GM21367 (cell line): ENCODE results near the gene COL18A1.

Source experiments
- ATAC-seq: cut with Tn5 transposase; IDR thresholded peaks from one replicate; pipeline ENCODE4 v1.9.1; 2021; ENCODE audit not compliant: unreplicated experiment

Gene COL18A1

DNA sequence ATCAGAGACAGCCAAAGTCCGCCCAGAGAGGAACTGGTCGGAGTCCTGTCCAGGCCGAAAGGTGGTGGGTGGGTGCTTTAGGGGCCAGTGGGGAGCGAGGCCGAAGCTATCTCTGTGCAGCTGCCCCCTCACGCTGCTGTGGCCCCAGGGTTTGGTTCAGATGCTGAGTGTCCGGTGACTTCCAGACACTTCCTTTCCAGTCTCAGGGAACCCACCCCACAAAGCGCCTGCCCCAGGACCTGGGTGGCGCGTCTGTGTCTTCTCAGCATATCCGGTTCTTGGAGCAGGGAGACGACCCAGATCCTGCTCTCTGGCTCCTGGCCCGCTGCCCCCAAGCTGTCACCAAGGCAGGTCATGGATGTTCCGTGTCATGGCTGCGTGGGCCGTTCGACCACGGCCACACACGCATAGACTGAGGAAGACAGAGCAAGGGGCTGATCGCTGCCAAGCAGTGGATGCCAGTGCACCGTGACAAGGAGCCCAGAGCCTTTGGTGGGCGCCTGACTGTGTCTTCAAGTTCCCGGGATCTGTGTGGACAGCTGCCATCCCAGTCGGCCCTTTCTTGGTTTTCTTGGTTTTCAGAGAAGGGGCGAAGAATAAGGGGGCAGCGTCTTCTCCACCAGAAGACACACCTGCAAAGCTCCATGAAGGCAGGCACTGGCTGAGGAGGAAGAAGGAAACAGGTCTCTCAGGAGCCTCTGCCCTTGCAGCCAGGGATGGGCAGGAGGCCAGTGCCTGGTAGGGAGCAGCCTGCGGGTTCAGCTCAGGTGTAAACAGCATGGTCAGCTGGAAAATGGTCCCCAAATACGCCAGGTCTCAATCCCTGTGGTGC lies 22.9 kb upstream of the COL18A1 start:
- no peak for ATAC-seq

DNA sequence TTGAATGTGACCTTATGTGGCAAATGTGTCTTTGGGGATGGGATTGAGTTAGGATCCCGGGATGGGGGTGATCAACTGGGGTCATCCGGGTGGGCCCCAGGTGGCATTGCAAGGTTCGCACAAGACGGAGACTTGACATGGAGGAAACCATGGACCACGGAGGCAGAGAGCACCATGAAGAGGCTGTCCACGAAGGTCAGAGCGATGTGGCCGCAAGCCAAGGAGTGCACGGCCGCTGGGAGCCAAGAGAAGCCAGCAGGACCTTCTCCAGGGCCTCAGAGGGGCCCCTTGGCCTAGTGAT lies 22.3 kb upstream of the COL18A1 start:
- no peak for ATAC-seq

DNA sequence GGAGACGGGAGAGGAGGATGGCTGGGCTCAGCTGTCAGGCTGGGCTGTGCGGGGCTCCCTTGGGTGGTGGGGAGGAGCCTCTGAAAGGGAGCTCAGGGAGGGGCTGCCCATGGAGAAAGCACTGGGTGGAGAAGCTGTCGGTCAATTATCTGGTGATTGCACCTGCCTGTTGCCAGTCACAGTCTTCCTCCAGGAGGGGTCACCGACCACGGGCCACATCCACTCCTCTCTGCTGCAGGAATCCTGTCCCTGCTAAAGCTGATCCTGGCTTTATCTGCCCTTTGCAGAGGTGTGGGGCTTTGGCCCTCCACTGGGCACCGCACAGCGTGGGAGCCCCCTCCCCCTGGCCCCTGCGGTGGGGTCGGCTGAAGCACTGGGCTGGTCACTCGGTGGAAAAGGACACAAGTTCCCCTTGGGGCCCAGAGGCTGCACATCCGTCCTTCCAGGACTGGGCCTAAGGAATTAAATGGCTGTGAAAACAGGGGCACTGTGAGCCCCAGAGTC lies 21.8 kb upstream of the COL18A1 start:
- ATAC-seq, result no peak

DNA sequence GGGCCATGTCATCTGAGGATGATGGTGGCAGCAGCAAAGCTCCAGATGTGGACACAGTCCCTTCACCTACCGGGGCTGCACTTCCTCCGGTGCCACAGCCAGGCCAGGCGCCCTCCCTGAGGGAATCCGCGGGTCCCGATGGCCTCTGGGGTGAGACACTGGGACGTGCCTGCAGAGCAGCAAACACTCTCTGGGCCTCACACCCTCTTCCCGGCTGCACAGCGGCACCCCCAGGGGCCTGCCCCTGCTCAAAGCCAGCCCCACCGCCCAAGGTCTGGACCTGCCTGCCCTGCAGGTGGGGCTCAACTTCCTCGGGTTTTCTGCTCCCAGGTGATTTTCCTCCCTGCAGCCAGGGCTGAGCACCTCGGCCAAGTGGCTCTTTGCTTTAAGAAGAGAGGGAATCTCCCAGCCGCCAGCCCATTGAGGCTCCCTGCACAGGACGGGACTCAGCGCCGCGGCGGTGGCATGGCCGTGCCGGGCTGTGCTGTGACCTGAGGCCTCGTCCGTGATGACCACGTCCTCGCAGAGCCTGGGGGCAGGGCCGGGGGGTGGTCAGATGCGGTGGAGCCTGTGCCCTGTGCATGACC lies 21.3 kb upstream of the COL18A1 start:
- no peak for ATAC-seq

DNA sequence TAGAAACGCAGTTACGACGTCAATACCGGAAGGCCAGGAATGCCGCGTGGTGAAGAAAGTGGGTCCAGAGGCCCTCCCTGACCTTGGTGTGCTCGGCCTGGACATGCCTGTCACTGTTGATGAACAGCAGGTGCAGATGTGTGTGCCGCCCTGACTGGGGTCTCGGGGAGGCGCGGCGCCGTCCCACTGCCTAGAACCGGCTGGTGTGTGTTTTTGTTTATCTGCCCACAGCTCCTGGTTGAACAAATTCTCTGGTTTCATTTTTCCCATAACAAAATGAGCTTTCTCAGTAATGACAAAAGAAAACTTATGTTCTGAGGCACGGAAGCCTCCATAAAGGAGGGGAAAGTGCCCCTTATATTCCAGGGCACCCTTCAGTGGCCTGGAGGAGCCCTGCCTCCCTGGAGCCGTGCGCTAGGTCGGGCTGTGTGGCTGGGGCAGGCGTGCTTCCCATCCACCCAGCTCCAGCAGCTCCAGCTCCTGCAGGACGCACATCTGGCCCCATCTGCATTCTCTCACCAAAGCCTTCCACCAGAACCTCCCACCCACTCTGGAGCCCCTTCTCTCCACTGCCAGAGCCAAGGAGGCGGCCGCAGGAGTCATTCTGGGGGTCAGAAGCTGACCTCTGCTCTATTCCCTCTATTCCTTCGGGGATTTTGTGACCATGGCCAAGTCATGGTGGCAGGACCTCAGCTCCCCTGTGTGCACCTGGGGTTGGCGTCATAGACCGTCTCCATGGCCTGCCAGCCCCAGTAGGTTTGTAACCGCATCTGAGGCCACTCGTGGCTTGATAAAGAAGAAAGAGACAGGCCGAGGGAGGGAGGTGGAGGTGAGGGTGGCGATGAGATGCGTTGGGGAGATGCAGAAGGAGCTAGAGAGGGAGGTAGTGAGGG lies 20.1 kb upstream of the COL18A1 start:
- no peak for ATAC-seq

DNA sequence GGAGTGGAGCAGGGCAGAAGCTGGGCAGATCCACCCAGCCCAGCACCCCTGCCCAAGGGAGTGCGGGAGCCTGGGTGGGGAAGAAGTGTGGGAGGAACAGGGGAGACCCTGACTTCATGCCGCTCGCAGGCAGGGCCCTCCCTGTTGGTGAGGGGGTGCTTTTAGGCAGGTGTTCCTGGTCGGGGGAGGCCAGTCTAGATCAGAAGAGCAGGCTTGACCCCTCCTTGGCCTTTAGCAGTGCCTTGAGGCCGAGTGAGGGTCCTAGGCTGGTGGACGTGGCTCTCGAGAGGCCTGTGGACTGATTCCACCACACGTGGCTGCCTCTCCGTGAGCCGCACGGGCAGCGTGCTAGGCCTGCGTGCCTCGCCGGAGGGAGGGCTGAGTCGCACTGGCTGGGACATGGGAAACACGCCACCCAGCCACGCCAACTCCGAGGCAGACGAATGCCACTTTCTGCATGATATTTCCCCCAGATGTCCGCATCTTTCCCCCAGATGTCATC lies 19.4 kb upstream of the COL18A1 start:
- ATAC-seq, result no peak

DNA sequence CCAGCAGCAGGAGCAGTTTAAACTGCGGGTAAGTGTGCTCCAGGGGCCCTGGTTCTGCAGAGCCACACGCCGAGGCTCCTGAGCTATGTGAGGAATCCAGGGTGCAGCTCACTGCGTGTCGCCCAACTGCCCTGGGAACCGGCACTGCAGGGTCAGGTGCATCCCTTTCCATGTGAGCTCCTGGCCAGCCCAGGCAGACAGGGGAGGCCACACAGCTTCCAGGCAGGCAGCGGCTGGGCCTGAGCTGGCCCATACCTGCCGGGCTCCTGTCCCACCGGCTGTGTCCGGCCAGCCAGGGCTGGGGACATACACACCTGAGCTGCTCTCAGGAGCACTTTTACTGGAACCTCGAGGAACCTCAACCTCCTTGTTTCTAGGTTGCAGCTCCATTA lies 18.6 kb upstream of the COL18A1 start:
- ATAC-seq, result no peak

DNA sequence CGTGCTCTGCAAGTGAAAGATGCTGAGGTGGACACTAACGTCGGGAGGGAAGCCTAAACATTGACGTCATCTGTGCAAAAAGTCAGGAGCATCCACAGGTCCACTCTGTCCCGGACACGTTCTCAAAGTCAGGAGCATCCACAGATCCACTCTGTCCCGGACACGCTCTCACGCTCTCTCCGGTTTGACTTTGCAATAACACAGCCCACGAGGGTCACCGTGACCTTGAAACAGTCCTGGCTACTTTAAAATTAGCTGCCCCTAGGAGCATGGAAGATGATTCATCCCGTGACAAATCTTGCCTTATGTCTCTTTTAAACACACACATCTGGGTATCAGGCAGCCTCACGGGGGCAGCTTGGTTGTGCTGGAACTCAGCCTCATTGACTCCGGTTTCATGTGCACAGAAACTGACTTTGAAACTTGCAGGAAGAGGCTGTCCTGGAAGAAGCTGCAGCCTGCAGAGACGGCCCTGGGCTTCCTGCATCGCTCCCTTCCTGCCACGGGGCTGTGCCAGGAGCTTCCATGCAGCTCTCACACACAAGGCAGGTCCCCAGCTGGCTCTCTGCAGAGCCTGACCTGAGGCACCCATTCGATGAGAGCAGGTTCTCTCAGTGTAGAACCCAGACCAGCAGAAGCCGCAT lies 18.1 kb upstream of the COL18A1 start:
- ATAC-seq, result no peak

DNA sequence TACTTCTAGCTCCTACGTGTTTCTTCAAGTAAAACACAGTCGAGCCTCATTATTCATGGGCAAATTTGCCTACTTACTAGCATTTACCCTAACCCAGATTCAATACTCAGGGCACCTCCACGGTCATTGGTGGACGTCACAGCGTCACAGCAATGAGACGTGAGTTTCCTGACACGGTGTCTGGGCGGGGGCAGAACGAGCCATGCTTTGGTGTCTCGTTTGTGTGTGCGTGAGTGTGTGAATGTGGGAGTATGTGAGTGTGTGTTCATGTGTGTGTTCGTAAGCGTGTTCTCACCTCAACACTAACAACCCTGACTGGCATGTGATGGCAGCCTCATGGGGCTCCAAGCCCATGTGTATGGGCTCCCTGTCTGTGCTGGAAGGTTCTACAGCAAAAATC lies 17.5 kb upstream of the COL18A1 start:
- no peak for ATAC-seq

DNA sequence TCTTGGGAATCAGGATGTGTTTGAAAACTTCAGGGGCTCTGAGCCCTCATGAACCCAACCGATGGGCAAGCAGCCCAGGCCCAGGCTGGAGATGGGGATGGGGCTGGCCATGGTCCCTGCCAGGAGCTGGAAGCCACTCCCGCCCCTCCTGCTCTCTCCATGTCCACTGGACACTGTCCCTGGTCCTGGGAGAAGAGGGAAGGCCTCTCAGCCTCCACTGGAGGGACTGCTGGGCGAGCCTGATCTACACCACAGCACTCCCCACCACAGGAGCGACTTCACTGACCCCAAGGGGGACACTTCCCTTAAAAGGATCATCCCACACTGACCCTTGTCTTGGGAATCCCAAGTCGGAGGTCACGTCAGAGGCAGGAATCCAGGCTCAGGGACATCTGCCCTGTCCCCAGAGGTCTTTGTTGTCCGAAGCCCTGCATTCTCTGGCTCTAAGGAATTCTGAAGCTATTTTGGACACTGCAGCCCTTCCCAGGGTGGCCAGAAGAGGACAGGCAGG lies 16.9 kb upstream of the COL18A1 start:
- ATAC-seq, result no peak

DNA sequence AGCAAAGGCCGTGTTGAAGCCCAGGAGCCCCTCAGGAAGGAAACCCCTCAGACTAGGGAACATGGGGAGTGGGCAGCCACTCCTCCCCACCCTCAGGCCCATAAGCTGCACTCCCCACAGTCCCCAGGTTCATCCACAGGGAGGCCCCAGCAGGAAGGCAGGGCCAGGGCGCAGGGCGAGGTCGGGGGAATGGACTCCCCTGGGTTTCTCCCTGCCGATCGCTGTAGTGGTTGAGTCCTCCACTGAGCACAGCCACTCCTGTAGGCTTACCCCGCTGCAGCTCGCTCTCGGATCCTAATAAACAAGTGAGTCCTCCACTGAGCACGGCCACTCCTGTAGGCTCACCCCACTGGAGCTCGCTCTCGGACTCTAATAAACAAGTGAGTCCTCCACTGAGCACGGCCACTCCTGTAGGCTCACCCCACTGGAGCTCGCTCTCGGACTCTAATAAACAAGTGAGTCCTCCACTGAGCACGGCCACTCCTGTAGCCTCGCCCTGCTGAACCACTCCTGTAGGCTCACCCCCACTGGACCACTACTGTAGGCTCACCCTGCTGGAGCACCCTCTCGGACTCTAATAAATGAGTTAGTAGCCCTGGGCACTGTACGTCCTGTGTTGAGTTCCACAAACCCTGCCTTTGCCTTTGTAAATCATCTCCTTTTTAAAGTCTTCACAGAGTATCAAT lies 16.2 kb upstream of the COL18A1 start:
- ATAC-seq, result no peak

DNA sequence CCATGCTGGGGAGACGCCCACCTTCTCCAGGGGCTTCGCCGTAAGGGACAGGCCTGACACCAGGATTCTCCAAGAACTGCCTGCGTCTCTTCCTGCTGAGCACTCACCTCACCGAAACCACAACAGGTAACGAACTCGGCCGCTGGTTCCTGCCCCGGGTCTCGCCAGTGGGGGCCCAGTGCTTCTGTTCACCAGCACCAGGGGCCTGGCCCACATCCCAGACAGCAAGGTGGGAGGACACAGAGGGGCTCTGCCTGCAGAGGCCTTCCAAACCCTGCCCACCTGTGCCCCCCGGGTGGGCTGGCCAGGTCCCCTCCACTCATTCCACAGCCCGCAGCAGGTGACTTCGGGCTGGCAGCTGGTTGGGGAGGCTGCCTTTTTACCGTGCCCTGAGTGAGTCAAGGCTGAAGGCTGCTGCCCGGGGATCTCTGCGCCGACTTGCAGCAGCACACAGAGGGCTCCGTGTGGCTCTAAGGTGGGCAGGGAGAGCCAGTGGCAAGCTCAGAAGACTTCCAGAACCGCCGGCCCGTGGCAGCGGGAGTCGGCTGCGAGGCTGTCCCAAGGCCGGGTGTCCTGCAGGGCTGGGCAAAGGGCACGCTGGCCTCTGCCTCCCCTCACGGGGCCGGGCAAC lies 14.7 kb upstream of the COL18A1 start:
- no peak for ATAC-seq

DNA sequence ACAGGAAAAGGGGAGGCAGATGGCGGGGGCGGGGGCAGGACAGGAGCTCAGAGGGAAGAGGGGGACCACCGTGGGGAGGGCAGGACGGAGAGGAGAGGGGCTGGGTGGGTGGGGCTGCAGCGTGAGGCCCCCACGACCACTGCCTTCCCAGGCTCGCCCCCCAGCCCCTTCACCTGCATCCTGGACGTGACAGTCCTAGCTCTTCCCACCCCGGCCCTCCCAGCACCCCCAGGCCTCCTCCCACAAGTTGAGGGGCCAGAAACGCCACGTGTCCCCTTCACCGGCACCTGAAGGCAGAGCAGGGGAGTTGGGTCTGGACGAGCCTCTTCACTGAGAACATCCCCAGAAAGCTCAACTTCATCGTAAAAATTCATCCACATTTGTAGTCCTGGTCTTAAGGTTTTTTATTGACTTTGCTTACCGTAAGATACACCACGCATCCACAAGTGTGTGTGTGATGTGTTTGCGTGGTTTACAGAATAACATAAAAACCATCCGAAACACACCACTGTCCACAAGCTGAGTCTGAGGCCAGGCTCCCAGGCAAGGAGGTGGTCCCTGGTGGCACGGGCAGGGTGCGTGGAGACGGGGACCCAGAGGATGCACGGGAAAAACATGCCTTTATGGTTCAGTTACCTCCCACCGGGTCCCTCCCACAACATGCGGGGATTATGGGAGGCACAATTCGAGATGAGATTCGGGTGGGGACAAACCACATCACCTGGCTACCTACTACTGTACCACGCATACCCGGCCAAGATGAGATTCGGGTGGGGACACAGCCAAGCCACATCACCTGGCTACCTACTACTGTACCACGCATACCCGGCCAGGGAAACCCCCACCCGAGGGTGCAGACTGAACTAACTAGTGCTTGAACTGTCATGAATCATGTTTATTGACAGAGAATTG lies 13.9 kb upstream of the COL18A1 start:
- no peak for ATAC-seq

DNA sequence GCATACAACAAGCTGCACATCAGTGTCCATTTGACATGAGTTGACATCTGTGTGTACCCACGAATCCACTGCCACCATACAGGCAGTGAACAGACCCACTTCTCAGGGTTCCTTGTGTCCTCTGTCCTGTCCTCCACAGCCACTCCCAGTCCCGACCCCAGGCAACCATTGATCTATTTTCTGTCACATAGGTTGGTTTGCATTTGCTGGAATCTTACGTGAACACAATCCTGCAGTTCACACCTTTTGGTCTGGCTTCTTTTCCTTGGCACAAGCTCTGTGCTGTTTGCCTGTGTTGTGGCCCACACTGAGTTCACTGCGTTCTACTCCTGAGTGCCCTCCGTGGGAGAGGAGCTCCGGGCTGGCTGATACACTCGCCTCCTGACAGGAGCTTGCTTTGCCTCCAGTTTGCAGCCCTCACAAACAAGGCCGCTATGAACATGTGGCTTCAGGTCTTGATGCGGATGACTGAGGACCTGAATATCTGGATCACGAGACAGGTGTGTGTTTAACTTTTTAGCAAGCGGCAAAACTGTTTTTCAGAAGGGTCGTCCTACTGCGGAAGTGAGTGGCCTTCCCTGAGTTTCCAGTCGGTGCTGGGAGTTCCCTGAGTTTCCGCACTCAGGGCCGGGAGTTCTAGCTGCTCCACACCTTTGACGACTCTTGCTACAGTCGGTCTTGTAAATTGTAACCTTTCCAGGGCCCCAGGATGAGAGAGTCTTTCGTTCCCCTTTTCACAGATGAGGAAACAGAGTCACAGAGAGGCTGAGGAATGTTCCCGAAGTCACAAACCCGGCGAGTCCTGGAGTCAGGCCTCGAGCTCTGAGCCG lies 13.0 kb upstream of the COL18A1 start:
- ATAC-seq, result no peak

DNA sequence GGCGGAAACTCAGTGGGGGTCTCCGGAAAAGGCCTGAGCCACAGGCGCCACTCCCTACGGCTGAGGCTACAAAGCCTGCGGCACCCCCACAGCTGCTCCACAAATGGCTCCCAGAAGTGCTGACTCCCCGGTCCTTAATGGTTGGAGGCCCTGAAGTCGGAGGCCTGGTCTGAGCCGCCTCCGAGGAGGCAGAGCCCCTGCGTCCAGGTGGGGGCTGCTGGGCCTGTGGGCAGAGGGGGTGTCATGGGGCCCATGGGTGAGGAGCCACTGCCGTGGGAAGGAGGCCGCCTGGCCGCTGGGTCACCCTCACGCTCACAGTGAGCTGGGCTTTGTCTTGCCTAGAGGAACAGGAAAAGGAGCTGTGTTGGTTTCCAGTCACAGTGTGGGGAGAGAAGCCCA lies 12.4 kb upstream of the COL18A1 start:
- ATAC-seq, result no peak

DNA sequence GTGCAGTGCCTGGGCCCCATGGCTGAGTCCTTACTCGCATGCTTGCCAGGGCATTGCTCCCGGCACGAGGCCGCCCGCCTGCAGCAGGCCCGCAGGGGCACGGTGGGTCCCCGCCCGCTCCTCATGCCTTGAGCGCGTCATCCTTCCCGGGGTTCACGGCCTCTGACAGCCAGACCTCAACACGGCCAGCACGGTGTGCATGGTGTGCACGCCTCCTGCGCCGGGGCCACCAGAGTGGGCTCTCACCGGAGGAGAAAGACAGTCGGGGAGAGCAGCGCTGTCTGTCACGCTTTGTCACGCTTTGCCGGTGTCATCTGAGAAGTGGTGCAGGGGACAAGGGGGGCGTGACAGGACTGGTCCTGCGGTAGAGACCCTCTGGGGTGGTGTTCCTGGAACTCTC lies 11.9 kb upstream of the COL18A1 start:
- ATAC-seq, result no peak

DNA sequence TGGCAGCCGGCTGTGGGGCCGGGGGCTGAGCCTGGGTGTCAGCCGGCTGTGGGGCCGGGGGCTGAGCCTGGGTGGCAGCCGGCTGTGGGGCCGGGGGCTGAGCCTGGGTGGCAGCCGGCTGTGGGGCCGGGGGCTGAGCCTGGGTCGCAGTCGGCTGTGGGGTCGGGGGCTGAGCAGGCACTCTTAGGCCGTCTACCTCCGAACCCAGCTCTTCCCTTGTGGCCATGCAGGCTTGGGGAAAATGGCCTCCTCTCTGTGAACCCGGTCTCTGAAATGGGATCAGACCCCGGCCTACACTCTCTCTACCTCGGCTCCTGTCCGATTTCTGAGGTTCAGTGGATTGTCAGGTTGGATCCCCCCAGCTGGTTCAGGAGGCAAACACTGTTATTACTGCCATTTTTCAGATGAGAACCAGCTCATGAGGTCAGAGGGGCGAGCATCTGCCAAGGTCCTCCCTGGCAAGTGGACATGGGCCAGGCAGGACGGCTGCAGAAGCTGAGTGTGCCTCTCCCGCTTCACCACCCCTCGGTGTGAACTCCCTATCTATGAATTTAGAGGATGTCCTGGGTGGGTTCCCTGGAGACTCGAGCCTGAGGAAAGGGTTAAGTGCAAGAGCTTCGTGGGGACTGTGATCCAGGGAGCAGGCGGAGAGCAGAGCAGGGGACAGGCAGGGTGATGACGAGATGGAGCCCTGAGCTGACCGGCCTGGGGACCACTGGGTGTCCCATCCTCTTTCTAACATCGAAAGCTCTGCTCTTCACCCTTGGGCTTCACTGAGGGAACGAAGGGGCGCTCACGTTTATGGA lies 10.9 kb upstream of the COL18A1 start:
- ATAC-seq, result no peak
